GM18502 (cell line): ENCODE measurements around the gene BTG3.

ENCODE experiments used
- ATAC-seq: cut with Tn5 transposase; IDR thresholded peaks from one replicate; pipeline ENCODE4 v1.9.1; 2021; ENCODE audit warnings: mild to moderate bottlenecking; ENCODE audit not compliant: unreplicated experiment, poor library complexity

Gene BTG3, protein sequence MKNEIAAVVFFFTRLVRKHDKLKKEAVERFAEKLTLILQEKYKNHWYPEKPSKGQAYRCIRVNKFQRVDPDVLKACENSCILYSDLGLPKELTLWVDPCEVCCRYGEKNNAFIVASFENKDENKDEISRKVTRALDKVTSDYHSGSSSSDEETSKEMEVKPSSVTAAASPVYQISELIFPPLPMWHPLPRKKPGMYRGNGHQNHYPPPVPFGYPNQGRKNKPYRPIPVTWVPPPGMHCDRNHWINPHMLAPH

DNA sequence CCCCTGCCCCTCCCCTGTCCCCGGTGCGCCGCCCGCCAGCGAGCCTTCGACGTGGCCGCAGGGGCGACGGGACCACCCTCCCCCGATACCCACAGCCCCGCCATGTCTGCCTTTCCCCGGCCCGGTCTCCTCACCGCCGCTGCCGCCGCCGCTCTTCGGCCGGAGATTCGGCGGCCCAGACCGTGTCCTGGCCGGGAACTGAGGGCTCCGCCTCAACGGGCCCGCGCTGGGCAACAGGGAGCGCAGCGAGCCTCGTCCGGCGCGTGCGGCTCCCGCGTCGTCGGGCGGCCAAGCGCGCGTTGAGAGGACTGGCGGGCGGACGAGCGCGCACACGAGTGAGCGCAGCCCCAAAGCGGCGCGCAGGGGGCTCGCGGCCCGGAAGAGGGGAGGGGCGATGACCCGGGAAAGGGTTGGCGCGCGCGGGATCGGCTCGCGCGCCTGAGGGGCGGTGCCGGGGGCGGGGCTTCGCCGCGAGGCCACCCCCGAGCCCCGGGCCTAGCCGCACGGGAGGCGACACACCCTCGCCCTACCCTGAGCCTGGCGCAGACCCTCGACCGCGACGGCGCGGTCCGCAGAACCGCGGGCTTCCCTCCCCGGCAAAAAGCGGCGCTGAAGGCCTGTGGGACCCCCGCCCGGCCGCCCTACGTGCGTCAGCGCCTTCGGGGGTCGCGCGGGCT is at the start of gene BTG3:
BTG3 (minus strand) TSS at position 337 of the 677 bp plus-strand sequence. CDS start 3,757 bp downstream, outside the sequence.
- ATAC-seq, result peak; percentile 75

- no peak for ATAC-seq
These were observed 48.2 kb upstream of the BTG3 start for GRCh38 chr21:17660862-17661261.

- ATAC-seq, result no peak
These were observed 47.8 kb upstream of the BTG3 start for GRCh38 chr21:17660452-17660851.

- no peak for ATAC-seq
These were observed 46.2 kb upstream of the BTG3 start for GRCh38 chr21:17658931-17659330.

- no peak for ATAC-seq
These were observed 38.8 kb upstream of the BTG3 start for GRCh38 chr21:17651526-17651925.

GRCh38 chr21:17650292-17650691 is 37.6 kb upstream of the BTG3 start:
- ATAC-seq, result no peak

- no peak for ATAC-seq
These were observed 34.1 kb upstream of the BTG3 start for GRCh38 chr21:17646790-17647189.

GRCh38 chr21:17644186-17644585 is 31.5 kb upstream of the BTG3 start:
- ATAC-seq, result no peak

- ATAC-seq, result no peak
These were observed 28.1 kb upstream of the BTG3 start for GRCh38 chr21:17640821-17641220.

DNA sequence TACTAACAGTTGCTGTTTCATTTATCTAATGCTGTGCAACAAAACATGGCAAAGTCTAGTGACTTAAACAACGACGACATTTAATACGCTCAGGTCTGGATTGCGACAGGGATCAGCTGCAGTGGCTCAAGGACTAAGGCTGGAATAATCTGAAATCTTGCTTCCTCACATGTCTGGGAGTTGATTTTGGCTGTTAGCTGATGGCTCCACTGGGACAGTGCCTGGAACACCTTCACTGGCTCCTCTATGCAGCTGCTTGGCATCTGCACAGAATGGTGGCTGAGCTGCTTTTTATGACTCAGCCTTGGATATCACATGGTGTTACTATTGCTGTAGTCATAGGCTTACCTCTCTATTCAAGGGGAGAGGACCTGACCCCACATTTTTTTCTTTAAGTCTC is 24.0 kb upstream of the BTG3 start:
- ATAC-seq, result no peak

DNA sequence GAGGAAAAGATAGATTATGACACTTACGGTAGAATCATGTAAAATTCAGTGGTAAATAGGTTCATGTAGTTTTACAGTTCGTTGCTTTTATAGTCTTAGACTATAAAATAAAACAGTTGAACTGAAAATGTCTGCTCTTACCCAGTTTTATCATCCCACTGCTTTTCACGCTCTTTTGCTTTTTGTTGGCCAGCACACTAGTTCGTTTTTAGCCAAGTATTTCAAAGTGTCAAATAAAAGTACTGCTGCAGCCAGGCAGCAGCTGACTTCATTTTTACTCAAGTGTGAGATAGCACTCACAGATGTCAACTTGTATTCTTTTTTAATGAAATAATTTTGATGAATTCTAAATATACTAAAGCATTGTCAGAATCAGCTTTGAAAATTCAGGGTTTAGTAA is 18.5 kb upstream of the BTG3 start:
- no peak for ATAC-seq

DNA sequence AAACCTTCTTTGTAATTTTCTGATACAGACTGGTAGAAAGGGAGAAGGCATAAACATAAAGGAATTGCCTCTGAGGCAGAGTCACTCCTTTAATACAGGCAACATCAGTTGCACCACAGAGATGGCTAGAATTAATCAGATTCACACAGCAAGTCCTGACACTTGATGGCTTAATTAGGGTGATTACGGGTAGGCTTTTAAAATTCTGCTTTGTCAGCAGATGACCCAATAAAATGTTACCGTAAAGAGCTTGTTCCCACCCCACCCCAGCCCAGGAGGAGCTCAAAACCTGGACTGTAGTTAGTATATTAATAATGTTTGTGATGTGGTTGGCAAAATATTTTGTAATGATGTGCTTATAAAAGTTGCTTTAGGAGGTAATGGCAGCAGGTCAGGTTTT is 9.3 kb upstream of the BTG3 start:
- no peak for ATAC-seq

DNA sequence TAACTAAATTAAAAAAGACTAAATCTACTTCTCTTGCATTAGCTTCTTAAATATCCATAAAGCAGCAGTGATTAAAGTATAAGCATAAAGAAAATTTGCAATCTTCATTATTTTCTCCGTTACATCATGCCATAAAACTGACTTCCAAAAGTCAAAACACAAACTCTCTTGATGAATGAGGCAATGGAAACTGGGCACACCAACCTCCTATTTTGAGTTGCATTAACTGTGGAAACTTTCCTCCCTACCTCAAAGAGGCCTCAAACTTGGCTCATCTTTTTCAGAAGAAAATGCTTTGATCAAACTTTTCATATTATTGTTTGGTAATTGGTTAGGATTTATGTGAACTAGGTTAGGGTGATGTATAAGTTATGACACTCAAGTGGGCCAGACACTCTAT is 4.1 kb upstream of the BTG3 start:
- ATAC-seq, result no peak

- ATAC-seq, result no peak
These were observed 558 bp upstream of the BTG3 start for GRCh38 chr21:17613242-17613676.

GRCh38 chr21:17612023-17612564 is 607 bp downstream of the BTG3 start:
- peak; percentile 8 for ATAC-seq

DNA sequence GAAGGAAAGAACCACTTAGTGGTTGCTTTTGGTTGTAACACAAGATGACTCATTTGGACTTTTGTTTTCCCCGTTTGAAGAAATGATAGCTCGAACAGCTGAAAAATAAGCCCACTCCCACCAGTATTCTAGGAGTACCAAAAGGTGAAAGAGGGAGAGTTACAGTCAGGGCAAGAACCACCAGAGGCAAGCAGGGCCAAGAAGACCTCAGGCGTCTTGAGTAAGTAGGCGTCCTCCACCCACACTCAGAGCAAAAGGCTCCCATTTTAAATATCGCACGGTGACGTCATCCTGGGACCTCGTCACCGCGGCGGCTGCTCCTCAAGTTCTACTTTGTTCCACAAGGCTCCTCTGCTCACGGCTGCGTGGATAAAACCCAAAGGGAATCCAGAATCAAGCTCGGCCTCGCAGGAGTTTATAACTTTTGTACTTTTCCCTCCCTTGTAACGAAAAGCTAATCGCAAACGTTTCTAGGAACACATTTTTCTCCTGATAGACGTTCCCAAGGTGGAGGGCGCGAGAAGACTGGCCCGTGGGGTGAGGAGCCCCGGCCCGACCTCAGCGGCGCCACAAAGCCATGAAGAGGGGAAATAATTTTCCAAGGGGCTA is 1.2 kb downstream of the BTG3 start:
- ATAC-seq, result peak; percentile 71

GRCh38 chr21:17610911-17611310 is 1.8 kb downstream of the BTG3 start:
- ATAC-seq, result no peak

- no peak for ATAC-seq
These were observed 3.0 kb downstream of the BTG3 start for GRCh38 chr21:17609681-17610080.

GRCh38 chr21:17607684-17608083 is 5.0 kb downstream of the BTG3 start:
- ATAC-seq, result no peak

DNA sequence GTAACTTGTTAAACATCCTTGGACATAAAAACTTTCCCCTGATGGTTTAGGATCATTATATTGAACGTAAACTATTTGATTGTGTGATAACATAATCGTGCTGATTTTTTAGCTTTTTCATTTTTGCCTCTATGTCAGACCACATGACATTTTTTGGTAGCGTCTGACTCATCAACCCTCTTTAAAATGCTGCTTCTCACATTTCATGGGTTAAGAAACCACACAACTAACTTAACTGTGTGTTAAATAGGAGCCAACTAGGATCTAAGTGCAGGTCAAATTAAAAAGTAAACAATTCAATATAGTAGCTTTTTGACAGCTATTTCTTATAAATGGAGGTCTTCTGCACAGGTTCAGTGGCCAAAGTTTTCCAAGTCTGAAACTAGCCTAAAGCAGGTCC is 9.8 kb downstream of the BTG3 start:
- no peak for ATAC-seq

DNA sequence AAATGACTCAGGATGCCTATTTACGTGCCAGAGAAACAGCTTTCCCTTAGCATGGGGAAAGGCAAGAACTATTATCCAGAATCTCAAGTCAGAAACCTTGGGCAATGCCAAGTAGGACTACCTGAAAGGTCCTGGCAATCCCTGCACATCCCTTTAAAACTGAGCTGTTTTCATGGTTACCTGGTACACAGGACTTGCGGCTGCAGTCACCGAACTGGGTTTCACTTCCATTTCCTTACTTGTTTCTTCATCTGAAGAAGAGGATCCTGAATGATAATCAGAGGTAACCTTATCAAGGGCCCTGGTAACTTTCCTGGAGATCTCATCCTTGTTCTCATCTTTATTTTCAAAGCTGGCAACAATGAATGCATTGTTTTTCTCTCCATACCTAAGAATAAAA is 14.3 kb downstream of the BTG3 start:
- ATAC-seq, result peak; percentile 82
